BLaER1 treated with 17β-estradiol and CSF1 and Interleukin-3, amounts not matched to agents 10 nM and 100 nM (cell line): ENCODE measurements around the gene ST6GALNAC2.
"Not testable (repeated sequence)": the region's sequence is repeated elsewhere in the genome, so short reads cannot be mapped to it uniquely, and the experiment has no call there.

ENCODE experiments used
- H3K27ac ChIP-seq, 11 experiments: shearing (Covaris generic); formaldehyde crosslinking; 2 replicates each; pipeline ENCODE4 v1.8.1; 2022
- H3K27me3 ChIP-seq, 11 experiments: shearing (Covaris generic); formaldehyde crosslinking; 2 replicates each; pipeline ENCODE4 v1.8.1; 2022
- H3K36me3 ChIP-seq, 11 experiments: shearing (Covaris generic); formaldehyde crosslinking; 2 replicates each; pipeline ENCODE4 v1.8.1; 2022
- H3K4me1 ChIP-seq, 10 experiments: shearing (Covaris generic); formaldehyde crosslinking; 2 replicates each; pipeline ENCODE4 v1.8.1; 2022
- H3K4me2 ChIP-seq, 11 experiments: shearing (Covaris generic); formaldehyde crosslinking; 2 replicates each; pipeline ENCODE4 v1.8.1; 2022
- H3K4me3 ChIP-seq, 10 experiments: shearing (Covaris generic); formaldehyde crosslinking; 2 replicates each; pipeline ENCODE4 v1.8.1; 2022
- H3K9ac ChIP-seq, 11 experiments: shearing (Covaris generic); formaldehyde crosslinking; 2 replicates each; pipeline ENCODE4 v1.8.1; 2022
- H3K9me3 ChIP-seq, 11 experiments: shearing (Covaris generic); formaldehyde crosslinking; replicated peaks in 1 of 11; 2 replicates each; pipeline ENCODE4 v1.8.1; 2022
- H4K20me1 ChIP-seq, 11 experiments: shearing (Covaris generic); formaldehyde crosslinking; 2 replicates each; pipeline ENCODE4 v1.8.1; 2022
- Cebpa-rat ChIP-seq, 11 experiments: shearing (Covaris generic); IDR thresholded peaks; 2 replicates each; pipeline ENCODE4 v1.8.1; 2022

Gene ST6GALNAC2

GRCh38 chr17:76538941-76539570, 46.6 kb downstream of the ST6GALNAC2 start:
- H4K20me1 ChIP-seq, result peaks cover 0 to 7% (median 0%) of the 10 kb centered on the region in 11 experiments; a peak in 2 of 22 replicates
- H3K4me2 ChIP-seq, result peak overlapping the region; percentile 94 to 100 (median 98)
- H3K27ac ChIP-seq, result no peak overlapping the region
- no peaks in the 10 kb centered on the region for H3K9me3 ChIP-seq
- peak overlapping the region in 6 of 11 experiments; percentile 77 to 83 (median 80); a peak in 10 of 22 replicates for H3K9ac ChIP-seq
- peaks cover 61 to 75% (median 63%) of the 10 kb centered on the region in 11 experiments for H3K27me3 ChIP-seq
- H3K4me3 ChIP-seq, result peak overlapping the region in 8 of 10 experiments; percentile 56 to 73 (median 62); a peak in 9 of 20 replicates
- no peak for TF ChIP-seq Cebpa-rat (IDR thresholded peaks at IDR 0.05)
- H3K4me1 ChIP-seq, result peaks cover 61 to 98% (median 95%) of the 10 kb centered on the region in 10 experiments
- H3K36me3 ChIP-seq, result no peaks in the 10 kb centered on the region

DNA sequence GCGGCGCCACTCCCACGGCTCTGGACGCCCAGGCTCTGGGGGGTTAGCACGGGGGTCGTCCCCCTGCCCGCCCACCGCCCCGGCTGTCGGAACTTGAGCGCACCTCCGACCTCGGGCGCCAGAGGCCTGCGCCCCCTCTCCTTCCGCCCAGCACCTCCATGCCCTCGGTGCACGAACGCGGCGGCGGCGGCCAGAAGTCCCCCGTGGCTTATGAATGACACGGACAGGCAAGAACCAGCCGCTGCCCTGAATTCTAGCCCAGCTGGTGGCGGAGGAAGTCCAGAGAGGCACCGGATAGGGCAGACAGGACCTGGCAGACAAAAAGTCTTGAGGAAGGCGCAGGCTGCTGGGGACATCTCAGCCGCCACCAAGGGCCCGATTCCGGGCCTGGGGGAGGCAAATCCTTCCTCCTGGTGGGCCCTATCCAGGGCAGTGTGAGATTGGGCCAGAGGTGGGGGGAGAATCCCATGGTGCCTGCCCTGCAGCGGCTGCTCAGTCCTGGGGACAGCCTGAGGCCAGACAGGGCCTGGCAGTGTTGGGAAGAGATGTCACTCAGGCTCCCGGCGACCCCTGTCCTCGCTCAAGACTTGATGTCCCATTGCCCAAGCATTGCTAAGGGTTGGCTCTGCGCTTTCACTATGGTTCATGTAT, 47.3 kb downstream of the ST6GALNAC2 start:
- Histone ChIP-seq H3K27ac (peak overlapping the region; percentile 57 to 77 (median 70)), H3K4me1 (peaks cover 55 to 92% (median 89%) of the 10 kb centered on the region in 10 experiments), H3K27me3 (peaks cover 54 to 69% (median 57%) of the 10 kb centered on the region in 11 experiments), H3K9ac (peak overlapping the region; percentile 57 to 83 (median 77)), H4K20me1 (peaks cover 0 to 7% (median 0%) of the 10 kb centered on the region in 11 experiments; a peak in 2 of 22 replicates), H3K9me3 (no peaks in the 10 kb centered on the region), H3K4me2 (peak overlapping the region; percentile 94 to 100 (median 98)), H3K36me3 (no peaks in the 10 kb centered on the region), H3K4me3 (peak overlapping the region; percentile 56 to 73 (median 60))
- no peak for TF ChIP-seq Cebpa-rat (IDR thresholded peaks at IDR 0.05)

DNA sequence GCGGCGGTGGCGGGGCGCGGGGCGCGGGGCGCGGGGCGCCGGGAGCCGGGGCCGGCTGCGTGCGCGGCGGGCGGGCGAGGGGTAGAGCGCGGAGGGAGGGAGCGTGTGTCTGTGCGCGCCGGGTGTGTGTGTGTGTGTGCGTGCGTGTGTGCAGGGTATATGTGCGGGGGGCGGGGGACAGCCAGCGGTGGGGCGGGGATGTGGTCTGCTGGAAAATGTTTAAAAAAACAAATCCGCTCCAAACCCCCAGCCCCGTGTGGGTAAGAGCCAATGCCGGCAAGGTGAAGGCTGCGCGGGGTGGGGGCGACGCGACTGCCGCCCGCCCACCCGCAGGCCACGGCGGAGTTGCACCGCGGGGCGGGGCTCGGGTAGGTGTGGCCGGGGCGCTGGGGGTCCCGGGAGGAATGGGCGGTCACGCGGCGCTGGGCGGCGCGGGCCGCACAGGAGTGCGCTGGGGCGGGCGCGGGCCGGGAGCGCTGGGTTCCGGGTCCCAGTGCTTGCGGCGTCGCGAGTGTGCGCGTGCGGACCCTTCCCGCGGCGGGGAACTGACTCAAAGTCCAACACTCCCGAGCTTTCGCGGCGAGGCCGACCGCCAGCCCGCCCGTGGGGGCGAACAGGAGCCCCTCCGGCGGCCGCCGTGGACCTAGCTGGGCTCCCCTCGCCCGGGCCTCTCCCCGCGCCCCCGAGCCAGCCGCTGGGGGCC, 47.9 kb downstream of the ST6GALNAC2 start, which contains the start of gene CYGB:
CYGB (minus strand) TSS at position 132 of the 703 bp plus-strand sequence. CDS start 167 bp downstream, outside the sequence.
- peak within 1 kb of the TSS; percentile 56 to 73 (median 60) for H3K4me3 ChIP-seq
- H4K20me1 ChIP-seq, result peaks cover 0 to 7% (median 0%) of the 10 kb centered on the region in 11 experiments; a peak in 2 of 22 replicates
- H3K4me1 ChIP-seq, result peaks cover 53 to 92% (median 83%) of the 10 kb centered on the region in 10 experiments
- TF ChIP-seq Cebpa-rat (IDR thresholded peaks at IDR 0.05), result no peak
- H3K9ac ChIP-seq, result peak within 1 kb of the TSS; percentile 57 to 83 (median 77)
- H3K27me3 ChIP-seq, result peaks cover 47 to 62% (median 50%) of the 10 kb centered on the region in 11 experiments
- H3K36me3 ChIP-seq, result no peaks in the 10 kb centered on the region
- peak within 1 kb of the TSS; percentile 94 to 100 (median 98) for H3K4me2 ChIP-seq
- no peaks in the 10 kb centered on the region for H3K9me3 ChIP-seq
- H3K27ac ChIP-seq, result peak within 1 kb of the TSS; percentile 57 to 77 (median 70)

DNA sequence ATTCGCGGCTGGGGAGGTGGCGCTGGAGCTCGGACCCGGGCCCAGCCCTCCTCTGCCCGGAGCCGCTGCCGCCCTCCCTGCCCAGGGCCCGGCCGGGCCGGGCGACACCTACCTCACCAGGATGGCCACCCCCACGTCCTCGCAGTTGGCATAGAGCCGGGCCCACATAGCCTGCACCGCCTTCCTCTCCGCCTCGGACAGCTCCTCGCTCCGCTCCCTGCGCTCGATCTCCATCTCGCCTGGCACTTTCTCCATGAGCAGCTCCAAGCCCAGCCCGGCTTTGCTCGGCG, 48.4 kb downstream of the ST6GALNAC2 start:
- Histone ChIP-seq H3K27me3 (peaks cover 43 to 57% (median 45%) of the 10 kb centered on the region in 11 experiments), H3K9me3 (no peaks in the 10 kb centered on the region), H4K20me1 (peaks cover 0 to 7% (median 0%) of the 10 kb centered on the region in 11 experiments; a peak in 2 of 22 replicates), H3K4me3 (peak overlapping the region in 6 of 10 experiments; percentile 58 to 73 (median 64); a peak in 7 of 20 replicates), H3K36me3 (no peaks in the 10 kb centered on the region), H3K27ac (no peak overlapping the region), H3K9ac (peak overlapping the region in 3 of 11 experiments; percentile 28 to 78 (median 40); a peak in 2 of 22 replicates), H3K4me1 (peaks cover 48 to 92% (median 82%) of the 10 kb centered on the region in 10 experiments), H3K4me2 (peak overlapping the region; percentile 94 to 100 (median 98))
- no peak for TF ChIP-seq Cebpa-rat (IDR thresholded peaks at IDR 0.05)

DNA sequence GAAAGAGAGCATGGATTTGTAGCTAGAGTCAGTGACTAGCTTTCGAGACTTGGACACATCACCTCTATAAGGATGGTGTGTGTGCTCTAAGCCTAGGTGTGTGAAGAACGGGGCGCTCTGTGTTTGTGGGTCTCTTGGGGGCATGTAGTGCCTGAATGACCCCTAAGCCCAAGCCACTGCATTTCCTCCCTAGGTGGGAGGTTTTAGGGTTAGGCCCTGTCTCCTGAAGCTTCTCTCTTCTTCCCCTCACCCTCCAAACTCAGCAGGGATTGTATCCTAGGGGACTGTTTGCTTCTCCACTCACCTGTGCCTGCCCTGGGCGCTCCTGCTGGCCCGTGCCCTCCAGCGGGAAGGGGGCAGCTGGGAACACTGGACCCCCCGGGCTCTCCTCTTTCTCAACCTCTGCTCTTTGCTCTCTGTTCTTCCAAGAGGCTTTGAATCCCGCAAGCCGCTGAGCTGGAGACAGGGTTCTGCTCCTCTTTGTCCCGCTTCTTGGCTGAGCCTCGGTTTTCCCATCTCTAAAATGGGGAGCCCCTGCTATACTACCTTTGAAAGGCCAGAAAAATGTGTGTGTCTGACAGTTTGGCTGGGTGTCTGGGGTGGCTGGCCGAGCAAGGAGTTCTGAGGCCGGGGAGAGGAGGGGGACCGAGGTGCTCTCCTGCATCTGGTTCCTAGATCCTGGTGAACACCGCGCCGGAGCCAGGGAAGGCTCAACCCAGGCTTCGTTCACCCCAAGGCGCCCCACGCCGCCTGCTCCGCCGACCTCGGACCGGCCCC, 49.0 kb downstream of the ST6GALNAC2 start:
- H3K9ac ChIP-seq, result peak overlapping the region in 4 of 11 experiments; percentile 28 to 78 (median 51); a peak in 4 of 22 replicates
- peaks cover 42 to 52% (median 44%) of the 10 kb centered on the region in 11 experiments for H3K27me3 ChIP-seq
- H3K4me3 ChIP-seq, result peak overlapping the region in 4 of 10 experiments; percentile 58 to 73 (median 65); a peak in 3 of 20 replicates
- TF ChIP-seq Cebpa-rat (IDR thresholded peaks at IDR 0.05), result no peak
- H3K9me3 ChIP-seq, result no peaks in the 10 kb centered on the region
- H4K20me1 ChIP-seq, result peaks cover 0 to 7% (median 0%) of the 10 kb centered on the region in 11 experiments; a peak in 2 of 22 replicates
- H3K4me2 ChIP-seq, result peak overlapping the region; percentile 94 to 100 (median 98)
- no peak overlapping the region for H3K27ac ChIP-seq
- H3K36me3 ChIP-seq, result no peaks in the 10 kb centered on the region
- H3K4me1 ChIP-seq, result peaks cover 49 to 92% (median 81%) of the 10 kb centered on the region in 10 experiments

DNA sequence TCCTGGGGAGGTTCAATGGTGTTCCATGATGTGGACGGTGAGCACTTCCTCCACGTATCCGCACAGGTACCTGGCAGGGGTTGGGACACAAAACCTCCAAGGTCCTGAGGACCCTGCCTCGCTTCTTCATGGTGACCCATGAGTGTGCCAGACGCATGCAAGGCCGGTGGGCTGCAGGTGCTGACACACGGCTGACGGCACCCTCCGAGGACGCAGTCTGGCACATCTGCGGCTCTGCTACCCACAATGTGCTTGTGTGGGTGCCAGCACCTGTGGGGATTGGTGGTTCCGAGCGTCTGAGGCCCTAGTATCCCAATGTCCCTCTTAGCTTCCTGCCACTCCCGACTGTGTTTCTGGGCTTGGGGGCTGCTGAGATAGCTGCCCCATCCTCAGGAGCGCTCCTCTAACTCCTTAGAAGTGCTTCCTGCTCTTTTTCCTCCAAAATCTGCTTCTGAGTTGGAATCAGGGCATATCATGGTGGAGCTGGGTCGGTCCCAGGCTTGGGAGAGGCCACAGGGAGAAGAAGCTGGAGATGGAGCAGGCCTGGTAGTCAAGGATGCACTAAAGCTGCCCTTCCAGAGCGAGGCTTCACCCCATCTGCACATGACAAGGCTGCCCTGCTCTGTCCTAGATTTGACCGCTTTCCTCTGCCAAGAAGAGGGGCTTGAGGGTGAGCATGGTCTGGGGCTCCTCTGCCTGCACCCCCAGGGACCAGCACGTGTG, 49.7 kb downstream of the ST6GALNAC2 start:
- H3K4me1 ChIP-seq, result peaks cover 49 to 92% (median 81%) of the 10 kb centered on the region in 10 experiments
- no peak overlapping the region for H3K4me3 ChIP-seq
- H3K27ac ChIP-seq, result peak overlapping the region in 2 of 11 experiments; percentile 7 to 64; a peak in 1 of 22 replicates
- H3K9me3 ChIP-seq, result no peaks in the 10 kb centered on the region
- H4K20me1 ChIP-seq, result peaks cover 0 to 7% (median 0%) of the 10 kb centered on the region in 11 experiments; a peak in 2 of 22 replicates
- H3K36me3 ChIP-seq, result no peaks in the 10 kb centered on the region
- peak overlapping the region; percentile 54 to 100 (median 98) for H3K4me2 ChIP-seq
- peak overlapping the region in 5 of 11 experiments; percentile 10 to 62 (median 39); a peak in 5 of 22 replicates for H3K9ac ChIP-seq
- peaks cover 42 to 52% (median 44%) of the 10 kb centered on the region in 11 experiments for H3K27me3 ChIP-seq
- no peak for TF ChIP-seq Cebpa-rat (IDR thresholded peaks at IDR 0.05)

DNA sequence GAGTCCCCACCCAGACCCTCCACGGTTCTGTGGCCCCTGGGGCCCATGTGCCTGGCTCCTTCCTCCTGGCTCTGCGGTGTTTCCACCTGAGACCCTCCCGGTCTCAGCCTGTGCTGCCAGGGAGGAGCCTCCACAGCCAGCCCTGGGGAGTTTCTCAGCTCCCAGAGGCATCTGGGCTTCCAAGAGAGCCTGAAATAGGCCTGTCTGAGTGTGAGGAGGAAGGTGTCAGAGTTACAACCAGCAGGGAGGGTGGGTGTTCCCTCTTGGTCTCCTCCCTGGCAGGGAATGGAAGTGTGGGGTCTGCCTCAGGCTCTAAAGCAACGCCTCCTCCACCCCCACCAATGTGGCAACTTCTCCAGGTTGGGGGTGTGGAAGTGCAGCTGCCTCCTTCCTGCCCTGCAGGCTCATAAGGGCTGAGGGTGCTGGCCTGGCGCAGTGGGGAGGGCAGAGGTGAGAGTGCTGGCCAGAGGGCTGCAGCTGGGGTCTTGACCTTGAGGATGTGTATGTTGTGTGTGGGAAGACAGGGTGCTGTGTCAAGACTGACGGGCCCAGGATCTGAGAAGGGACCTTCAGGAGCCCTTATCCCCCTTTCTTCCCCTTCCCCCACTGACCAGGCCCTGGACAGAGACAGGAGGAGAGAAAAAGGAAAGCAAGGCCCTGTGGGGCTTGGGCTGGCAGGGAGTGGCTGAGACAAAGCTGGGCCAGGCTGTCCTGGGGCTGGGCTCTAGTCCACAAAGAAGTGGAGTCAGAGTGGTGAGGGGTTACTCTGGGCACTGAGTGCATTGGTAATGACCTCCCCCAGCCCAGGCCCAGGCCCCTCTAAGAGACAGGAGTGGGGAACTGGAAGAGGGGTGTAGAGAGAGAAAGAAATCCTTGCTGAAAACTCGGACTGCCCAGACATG, 50.6 kb downstream of the ST6GALNAC2 start:
- peaks cover 52 to 92% (median 81%) of the 10 kb centered on the region in 10 experiments for H3K4me1 ChIP-seq
- H3K4me3 ChIP-seq, result no peak overlapping the region
- H3K27ac ChIP-seq, result peak overlapping the region in 6 of 11 experiments; percentile 13 to 64 (median 46); a peak in 11 of 22 replicates

GRCh38 chr17:76533640-76534359, 51.9 kb downstream of the ST6GALNAC2 start:
- H4K20me1 ChIP-seq, H3K9ac ChIP-seq, H3K4me3 ChIP-seq, H3K36me3 ChIP-seq, H3K9me3 ChIP-seq: not testable (repeated sequence)
- peak overlapping the region in 3 of 11 experiments; percentile 94 to 100 (median 98); a peak in 3 of 22 replicates for H3K4me2 ChIP-seq
- H3K27ac ChIP-seq, result peak overlapping the region in 2 of 11 experiments; percentile 13 to 64; a peak in 1 of 22 replicates
- peaks cover 61 to 93% (median 85%) of the 10 kb centered on the region in 10 experiments for H3K4me1 ChIP-seq
- peaks cover 30 to 36% (median 32%) of the 10 kb centered on the region in 11 experiments for H3K27me3 ChIP-seq

More for the DNA sequence above, 50.6 kb downstream of the ST6GALNAC2 start:
- H3K9ac ChIP-seq, result peak overlapping the region; percentile 16 to 62 (median 40); a peak in 15 of 22 replicates
- H3K36me3 ChIP-seq, result no peaks in the 10 kb centered on the region
- peaks cover 0 to 7% (median 0%) of the 10 kb centered on the region in 11 experiments; a peak in 2 of 22 replicates for H4K20me1 ChIP-seq
- H3K9me3 ChIP-seq, result no peaks in the 10 kb centered on the region
- no peak for TF ChIP-seq Cebpa-rat (IDR thresholded peaks at IDR 0.05)
- peaks cover 41 to 47% (median 43%) of the 10 kb centered on the region in 11 experiments for H3K27me3 ChIP-seq
- H3K4me2 ChIP-seq, result peak overlapping the region; percentile 54 to 100 (median 98)
